GM19023 (cell line): ENCODE data around the gene TEAD2.
"Not testable (repeated sequence)": the region's sequence is repeated elsewhere in the genome, so short reads cannot be mapped to it uniquely, and the experiment has no call there.

Source experiments
- ATAC-seq: cut with Tn5 transposase; IDR thresholded peaks from one replicate; pipeline ENCODE4 v1.9.1; 2021; ENCODE audit warnings: mild to moderate bottlenecking, moderate library complexity; ENCODE audit not compliant: unreplicated experiment

Gene TEAD2

GRCh38 chr19:49387936-49388372, 25.7 kb upstream of the TEAD2 start, which contains the start of gene KASH5:
KASH5 (plus strand) TSS chr19:49388249; CDS start chr19:49390884, 2,635 bp downstream.
- ATAC-seq: no peak

GRCh38 chr19:49383599-49383998, 21.4 kb upstream of the TEAD2 start:
- no peak for ATAC-seq

- no peak for ATAC-seq
Observed at GRCh38 chr19:49382639-49383038, 20.4 kb upstream of the TEAD2 start.

- no peak for ATAC-seq
Observed at GRCh38 chr19:49380391-49380790, 18.2 kb upstream of the TEAD2 start.

- ATAC-seq: no peak
Observed at GRCh38 chr19:49378512-49378911, 16.3 kb upstream of the TEAD2 start.

GRCh38 chr19:49374665-49375434, 12.6 kb upstream of the TEAD2 start:
- no peak for ATAC-seq

GRCh38 chr19:49373174-49373573, 11.0 kb upstream of the TEAD2 start:
- not testable (repeated sequence) for ATAC-seq

GRCh38 chr19:49371184-49371583, 9.0 kb upstream of the TEAD2 start:
- ATAC-seq: no peak

GRCh38 chr19:49368711-49369358, 6.6 kb upstream of the TEAD2 start:
- ATAC-seq: no peak

GRCh38 chr19:49366110-49366509, 3.9 kb upstream of the TEAD2 start:
- no peak for ATAC-seq

- no peak for ATAC-seq
Observed at GRCh38 chr19:49364083-49364737, 2.0 kb upstream of the TEAD2 start.

- ATAC-seq: no peak
Observed at GRCh38 chr19:49363268-49364082, 1.3 kb upstream of the TEAD2 start, which contains the start of gene DKKL1. DKKL1 (plus strand) TSS chr19:49363877; CDS start chr19:49363999, 122 bp downstream.

GRCh38 chr19:49362929-49363267, 682 bp upstream of the TEAD2 start:
- ATAC-seq: no peak

- ATAC-seq: no peak
Observed at GRCh38 chr19:49361438-49362047, 673 bp downstream of the TEAD2 start.

- no peak for ATAC-seq
Observed at GRCh38 chr19:49359851-49360820, 2.1 kb downstream of the TEAD2 start.

GRCh38 chr19:49357186-49357585, 5.0 kb downstream of the TEAD2 start:
- ATAC-seq: no peak

GRCh38 chr19:49356382-49356781, 5.8 kb downstream of the TEAD2 start:
- no peak for ATAC-seq

GRCh38 chr19:49355909-49356353, 6.3 kb downstream of the TEAD2 start:
- ATAC-seq: no peak

- no peak for ATAC-seq
Observed at GRCh38 chr19:49349567-49349966, 12.6 kb downstream of the TEAD2 start.
